T-cell (primary cell): ENCODE data around the gene CSTF3. TPM values are rescaled to one million over a fixed set of nuclear protein-coding genes. Genes with fewer than 3 reads are reported as not detected.

Source experiments
- ATAC-seq, 4 experiments: fragments of 200-7000 bp in 3 of 4; fragments of 150-1000 bp in 1 of 4; cut with Tn5 transposase; replicated peaks in 1 of 4; 1 replicate in 3 of 4; 2 replicates in 1 of 4; pipeline ENCODE4 v1.10.0; 2021; ENCODE audit warnings: moderate library complexity in 3 of 4, mild to moderate bottlenecking in 2 of 4, moderate number of reproducible peaks in 1 of 4
- CTCF ChIA-PET, 2 donors: fragments of 300-600 bp; sonication (Branson Sonifier 250); formaldehyde crosslinking; loops; one replicate each; lab custom pipeline; 2022; ENCODE audit warnings: antibody characterized with exemption in 2 of 2; lab: Charles Lee
- POLR2A ChIA-PET, 2 donors: fragments of 300-600 bp; sonication (Branson Sonifier 250); formaldehyde crosslinking; loops; one replicate each; lab custom pipeline; 2022; ENCODE audit warnings: antibody characterized with exemption in 2 of 2; lab: Charles Lee
- DNase-seq, 35 experiments: peaks; one replicate each; pipeline versions ENCODE4 v3.0.0 to v3.0.0-alpha.2; 2013 to 2023
- H3K27ac ChIP-seq: one replicate; pipeline ENCODE4 v1.5.1; 2013; ENCODE audit warnings: low read length
- H3K27me3 ChIP-seq, 2 experiments: replicated peaks in 1 of 2; 1 replicate in 1 of 2; 2 replicates in 1 of 2; pipeline versions ENCODE4 v1.6.1 to v1.7.0; 2013; ENCODE audit warnings: low read length in 1 of 2, mixed read lengths in 1 of 2; ENCODE audit not compliant: control insufficient read depth in 2 of 2, insufficient read depth in 2 of 2; ENCODE audit errors: extremely low read depth in 1 of 2
- H3K36me3 ChIP-seq, 2 donors: 1 replicate in 1 of 2; 2 replicates in 1 of 2; pipeline versions ENCODE4 v1.6.1 to v1.7.0; 2013; ENCODE audit warnings: low read length in 1 of 2; ENCODE audit not compliant: control insufficient read depth in 2 of 2, insufficient read depth in 1 of 2; ENCODE audit errors: extremely low read depth in 1 of 2
- H3K4me1 ChIP-seq, 2 experiments: 1 replicate in 1 of 2; 2 replicates in 1 of 2; pipeline versions ENCODE4 v1.6.1 to v1.7.0; 2013; ENCODE audit warnings: low read length in 2 of 2, mixed read lengths in 1 of 2; ENCODE audit not compliant: insufficient read depth in 2 of 2, control insufficient read depth in 1 of 2; ENCODE audit errors: extremely low read depth in 1 of 2
- H3K4me3 ChIP-seq, 2 donors: 1 replicate in 1 of 2; 2 replicates in 1 of 2; pipeline versions ENCODE4 v1.5.1 to v1.7.0; 2013; ENCODE audit warnings: mild to moderate bottlenecking in 2 of 2, low read length in 1 of 2, moderate library complexity in 1 of 2; ENCODE audit not compliant: control insufficient read depth in 1 of 2; ENCODE audit errors: extremely low read depth in 1 of 2
- H3K9me3 ChIP-seq: 2 replicates; pipeline ENCODE4 v1.7.0; 2013
- H3K27ac Mint-ChIP-seq, 2 donors: one replicate each; pipeline ENCODE4 v1.8.0; 2020 to 2021; ENCODE audit warnings: mild to moderate bottlenecking in 2 of 2, mixed read lengths in 2 of 2
- H3K27me3 Mint-ChIP-seq, 2 donors: one replicate each; pipeline ENCODE4 v1.8.0; 2021 to 2022; ENCODE audit warnings: mixed read lengths in 2 of 2
- H3K36me3 Mint-ChIP-seq: one replicate; pipeline ENCODE4 v1.8.0; 2021; ENCODE audit warnings: mixed read lengths
- H3K4me1 Mint-ChIP-seq, 3 donors: one replicate each; pipeline ENCODE4 v1.8.0; 2020 to 2022; ENCODE audit warnings: mixed read lengths in 3 of 3, mild to moderate bottlenecking in 1 of 3
- H3K4me3 Mint-ChIP-seq, 3 donors: one replicate each; pipeline ENCODE4 v1.8.0; 2020 to 2022; ENCODE audit warnings: mild to moderate bottlenecking in 3 of 3, mixed read lengths in 3 of 3, moderate library complexity in 3 of 3
- H3K9me3 Mint-ChIP-seq, 3 donors: one replicate each; pipeline ENCODE4 v1.8.0; 2020 to 2022; ENCODE audit warnings: mixed read lengths in 3 of 3
- WGBS: methylation state at CpG from one replicate; pipeline ENCODE4 v1.1.5; 2013; ENCODE audit warnings: missing lambda C conversion rate; ENCODE audit not compliant: insufficient coverage; 5-methylcytosine and 5-hydroxymethylcytosine counted together
- total RNA-seq, 35 experiments: library from RNA in 6 of 35; stranded (reverse) in 6 of 35; fragments of 120-200 nt in 1 of 35; gene quantifications; one replicate each; pipeline versions ENCODE4 v1.2.1 to v1.2.4 and lab custom pipeline; 2013 to 2026

CSTF3 gene
- total RNA-seq (10 to 100 TPM; 17.3 to 27.1 (median 24.9) TPM), total RNA-seq (lab: John Stamatoyannopoulos, UW) (12.5 to 49.6 (median 26.1) reads per million in 29 experiments)
- total RNA-seq (2013), result 18.6 TPM

DNA sequence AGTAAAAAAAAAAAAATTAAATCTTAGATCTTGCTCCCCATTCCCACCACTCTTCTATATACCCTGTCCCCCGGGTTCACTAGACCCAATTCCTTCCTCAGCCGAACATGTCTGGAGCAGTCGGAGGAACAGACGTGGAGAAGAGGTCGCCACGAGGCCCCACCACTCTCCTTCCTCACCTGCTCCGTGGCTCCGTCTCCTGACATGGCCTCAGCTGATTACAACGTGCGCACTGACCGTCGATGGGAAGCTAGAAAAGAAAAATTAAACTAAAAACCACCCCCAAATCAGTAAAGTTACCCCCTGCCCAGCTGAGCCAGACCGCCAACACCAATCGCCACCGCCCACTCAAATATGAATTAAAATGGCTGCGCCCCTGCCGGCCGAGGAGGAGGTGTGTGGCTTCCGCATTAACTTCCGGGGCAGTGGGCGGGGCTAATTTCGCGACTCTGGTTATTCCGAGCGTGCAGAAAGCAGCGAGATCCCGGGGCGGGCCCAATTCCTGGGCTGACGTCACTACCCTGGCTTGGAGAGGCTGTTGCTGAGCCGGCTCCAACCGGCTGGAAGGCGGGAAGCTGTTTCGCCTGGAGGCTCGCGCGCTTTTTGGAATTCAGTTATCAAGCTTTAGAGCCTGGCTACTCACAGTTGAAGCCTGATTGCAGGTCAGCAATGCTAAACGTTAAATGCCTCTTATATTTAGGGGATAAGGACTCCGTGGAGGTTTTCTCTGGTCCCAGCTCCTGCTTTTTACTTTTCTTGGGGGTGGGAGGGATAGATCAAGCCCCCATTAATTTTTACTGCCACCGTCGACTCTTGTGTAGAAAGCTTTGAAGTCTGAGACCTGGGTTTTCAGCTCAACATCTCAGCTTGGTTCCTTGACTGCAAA is at the start of gene CSTF3:
CSTF3 (minus strand) TSS at position 361 of the 886 bp plus-strand sequence; CDS start at position 206, 155 bp downstream.
- Mint-ChIP-seq H3K27ac (peak within 1 kb of the TSS; percentile 95 to 96), H3K27me3 (no peaks in the 10 kb centered on the region), H3K36me3 (peaks cover 10% of the 10 kb centered on the region), H3K4me3 (peak within 1 kb of the TSS; percentile 97 to 99 (median 98)), H3K4me1 (peaks cover 45 to 66% (median 55%) of the 10 kb centered on the region in 3 donors), H3K9me3 (no peaks in the 10 kb centered on the region)
- Histone ChIP-seq H3K27ac (peak within 1 kb of the TSS; percentile 79), H3K4me3 (peak within 1 kb of the TSS; percentile 77 to 99), H3K36me3 (no peaks in the 10 kb centered on the region), H3K4me1 (peaks cover 16 to 20% of the 10 kb centered on the region in 2 experiments), H3K27me3 (no peaks in the 10 kb centered on the region), H3K9me3 (no peaks in the 10 kb centered on the region)
- DNase-seq (peak; percentile 83 to 98 (median 92)), ATAC-seq (peak; percentile 97 to 98 (median 97))
- 0% methylated on average over 36 of the region's 40 CpGs for WGBS
- CTCF ChIA-PET, result interaction anchor here (0.8 to 1.5 kb wide), 7 partner anchors 10 to 919 kb away, joined by 3 to 5 read pairs (median 3); no protein-coding TSS in a partner anchor
- POLR2A ChIA-PET, result interaction anchor here in 1 of 2 donors (0.6 kb wide), 1 partner anchor 575 kb away, joined by 4 read pairs; no protein-coding TSS in a partner anchor

GRCh38 chr11:33208150-33208549 is 46.9 kb upstream of the CSTF3 start:
- POLR2A ChIA-PET, result interaction anchor here in 1 of 2 donors (0.6 kb wide), 1 partner anchor 125 kb away, joined by 4 read pairs; no protein-coding TSS in a partner anchor

GRCh38 chr11:33207408-33207985 is 46.2 kb upstream of the CSTF3 start:
- Mint-ChIP-seq H3K4me1 (no peaks in the 10 kb centered on the region), H3K27ac (no peak overlapping the region), H3K27me3 (no peaks in the 10 kb centered on the region), H3K9me3 (no peaks in the 10 kb centered on the region), H3K36me3 (no peaks in the 10 kb centered on the region), H3K4me3 (no peak overlapping the region)
- 33% methylated on average over 2 of the region's 4 CpGs for WGBS
- CTCF ChIA-PET, result no interaction called here
- POLR2A ChIA-PET, result no interaction called here
- no peak overlapping the region for H3K4me3 ChIP-seq
- no peaks in the 10 kb centered on the region for H3K36me3 ChIP-seq
- ATAC-seq (no peak), DNase-seq (no peak)
- no peaks in the 10 kb centered on the region for H3K9me3 ChIP-seq
- H3K27me3 ChIP-seq, result no peaks in the 10 kb centered on the region
- H3K27ac ChIP-seq, result no peak overlapping the region
- no peaks in the 10 kb centered on the region for H3K4me1 ChIP-seq

More at GRCh38 chr11:33208150-33208549, 46.9 kb upstream of the CSTF3 start:
- H3K27ac Mint-ChIP-seq, result no peak overlapping the region
- H3K36me3 ChIP-seq, result no peaks in the 10 kb centered on the region
- no peak overlapping the region for H3K4me3 Mint-ChIP-seq
- H3K27me3 Mint-ChIP-seq, result no peaks in the 10 kb centered on the region
- no peak overlapping the region for H3K4me3 ChIP-seq
- H3K27ac ChIP-seq, result no peak overlapping the region
- H3K4me1 Mint-ChIP-seq, result no peaks in the 10 kb centered on the region
- ATAC-seq (no peak), DNase-seq (no peak)
- H3K9me3 Mint-ChIP-seq, result no peaks in the 10 kb centered on the region
- no peaks in the 10 kb centered on the region for H3K4me1 ChIP-seq
- no peaks in the 10 kb centered on the region for H3K36me3 Mint-ChIP-seq
- CTCF ChIA-PET, result interaction anchor here in 1 of 2 donors (0.6 kb wide), 1 partner anchor 765 kb away, joined by 4 read pairs; no protein-coding TSS in a partner anchor
- H3K9me3 ChIP-seq, result no peaks in the 10 kb centered on the region
- WGBS, result no CpG with 5 or more reads among the region's 1 CpG
- H3K27me3 ChIP-seq, result no peaks in the 10 kb centered on the region

DNA sequence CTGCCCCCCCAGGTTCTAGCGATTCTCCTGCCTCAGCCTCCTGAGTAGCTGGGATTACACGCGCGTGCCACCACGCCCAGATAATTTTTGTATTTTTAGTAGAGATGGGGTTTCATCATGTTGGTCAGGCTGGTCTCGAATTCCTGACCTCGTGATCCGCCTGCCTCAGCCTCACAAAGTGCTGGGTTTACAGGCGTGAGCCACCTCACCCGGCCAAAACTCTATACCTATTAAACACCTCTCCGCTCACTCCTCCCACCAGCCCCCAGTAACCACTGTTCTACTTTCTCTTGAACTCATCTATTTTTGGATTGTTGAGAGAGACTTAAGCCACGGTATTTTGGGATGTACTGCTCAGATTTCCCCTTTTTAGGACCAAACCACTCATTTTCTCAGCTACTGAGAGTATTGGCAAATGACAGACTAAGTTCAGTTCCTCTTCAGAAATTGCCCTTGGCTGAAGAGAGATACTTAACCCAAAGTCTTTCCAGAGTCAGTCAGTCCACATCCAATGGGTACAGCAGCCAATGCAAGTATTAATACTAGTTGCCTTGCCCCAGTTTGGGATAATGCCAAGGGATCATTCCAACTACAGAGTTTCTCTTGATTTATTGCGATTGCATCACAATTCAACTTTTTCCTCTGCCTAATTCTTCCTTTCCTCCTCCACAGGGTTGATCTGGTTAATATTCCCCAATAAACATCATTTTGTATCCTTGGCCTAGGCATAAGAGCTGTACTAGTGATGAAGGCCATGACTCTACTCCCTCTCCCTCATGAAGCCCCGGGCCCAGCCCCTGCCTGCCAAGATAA is 36.8 kb upstream of the CSTF3 start:
- H3K9me3 Mint-ChIP-seq, result no peaks in the 10 kb centered on the region
- H3K4me1 ChIP-seq, result no peaks in the 10 kb centered on the region
- H3K4me3 Mint-ChIP-seq, result no peak overlapping the region
- H3K9me3 ChIP-seq, result no peaks in the 10 kb centered on the region
- no peaks in the 10 kb centered on the region for H3K4me1 Mint-ChIP-seq
- H3K27me3 Mint-ChIP-seq, result no peaks in the 10 kb centered on the region
- no peaks in the 10 kb centered on the region for H3K27me3 ChIP-seq
- CTCF ChIA-PET, result no interaction called here
- H3K27ac Mint-ChIP-seq, result no peak overlapping the region
- 40% methylated on average over 1 of the region's 14 CpGs for WGBS
- H3K27ac ChIP-seq, result no peak overlapping the region
- no peaks in the 10 kb centered on the region for H3K36me3 Mint-ChIP-seq
- ATAC-seq, result no peak
- H3K36me3 ChIP-seq, result no peaks in the 10 kb centered on the region
- H3K4me3 ChIP-seq, result no peak overlapping the region
- POLR2A ChIA-PET, result no interaction called here
- no peak for DNase-seq

DNA sequence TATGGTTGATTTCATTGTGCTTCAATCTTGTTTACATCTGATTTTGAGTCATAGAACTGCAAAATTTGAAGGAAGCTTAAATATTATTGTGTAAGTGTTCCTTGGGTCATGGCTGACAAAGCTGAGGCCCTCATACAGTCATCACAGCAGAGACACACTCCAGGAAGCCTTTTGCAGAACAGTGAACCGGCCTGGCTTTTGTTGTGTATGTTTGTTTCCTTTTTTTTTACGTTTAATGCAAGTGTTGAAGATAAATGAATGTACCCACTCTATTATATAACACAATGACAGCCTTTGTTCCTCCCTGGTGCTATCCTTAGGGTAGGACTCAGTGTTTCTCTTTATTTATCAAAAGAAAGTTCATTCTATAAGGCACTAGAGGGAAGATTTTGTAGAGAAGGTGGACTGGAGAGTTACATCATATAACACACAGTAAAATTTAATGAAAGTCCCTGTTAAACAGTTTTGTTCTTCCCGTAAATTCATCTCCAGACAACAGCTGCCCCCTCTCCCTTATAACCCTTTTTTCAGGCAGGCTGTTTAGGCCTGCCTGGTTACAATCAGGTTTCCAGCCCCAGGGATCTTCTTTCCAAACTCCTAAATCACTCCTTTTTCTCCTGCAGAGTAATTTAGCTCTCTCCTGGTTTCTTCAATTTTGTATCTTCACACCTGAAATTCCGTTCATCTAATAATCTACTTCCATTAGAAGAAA is 34.3 kb upstream of the CSTF3 start:
- Mint-ChIP-seq H3K4me1 (no peaks in the 10 kb centered on the region), H3K27me3 (no peaks in the 10 kb centered on the region), H3K9me3 (no peaks in the 10 kb centered on the region), H3K4me3 (no peak overlapping the region), H3K27ac (no peak overlapping the region), H3K36me3 (no peaks in the 10 kb centered on the region)
- no peak for ATAC-seq
- H3K4me1 ChIP-seq, result no peaks in the 10 kb centered on the region
- H3K27ac ChIP-seq, result no peak overlapping the region
- no peaks in the 10 kb centered on the region for H3K9me3 ChIP-seq
- WGBS, result 100% methylated on average over 1 of the region's 4 CpGs
- POLR2A ChIA-PET, result no interaction called here
- no peak for DNase-seq
- no peak overlapping the region for H3K4me3 ChIP-seq
- CTCF ChIA-PET, result no interaction called here
- H3K36me3 ChIP-seq, result no peaks in the 10 kb centered on the region
- H3K27me3 ChIP-seq, result no peaks in the 10 kb centered on the region
